Neuronal stem cell (in vitro differentiated cells): ENCODE results near the gene TACC3.
A peak's percentile ranks its signal among the peaks of the same experiment; 100 is the strongest.

Source experiments
- DNase-seq: peaks from one replicate; pipeline ENCODE4 v3.0.0-alpha.2; 2013; ENCODE audit warnings: low spot score
- H2AFZ ChIP-seq: one replicate; pipeline ENCODE4 v1.6.1; 2013; ENCODE audit warnings: mild to moderate bottlenecking, low read length, inconsistent platforms
- H2AK5ac ChIP-seq: 2 replicates; pipeline ENCODE4 v1.6.1; 2013; ENCODE audit warnings: low read depth, mild to moderate bottlenecking, inconsistent platforms, low read length, moderate library complexity, mixed read lengths
- H2BK120ac ChIP-seq: 2 replicates; pipeline ENCODE4 v1.6.1; 2013; ENCODE audit warnings: low read depth, mild to moderate bottlenecking, inconsistent platforms, low read length, moderate library complexity, mixed read lengths
- H2BK12ac ChIP-seq: one replicate; pipeline ENCODE4 v1.6.1; 2013; ENCODE audit warnings: low read length, inconsistent platforms
- H2BK15ac ChIP-seq: 2 replicates; pipeline ENCODE4 v1.6.1; 2013; ENCODE audit warnings: mild to moderate bottlenecking, low read length, inconsistent platforms, mixed read lengths
- H2BK5ac ChIP-seq: one replicate; pipeline ENCODE4 v1.6.1; 2013; ENCODE audit warnings: inconsistent platforms, mild to moderate bottlenecking, low read length, moderate library complexity
- H3K14ac ChIP-seq: one replicate; pipeline ENCODE4 v1.6.1; 2013; ENCODE audit warnings: low read length, inconsistent platforms
- H3K18ac ChIP-seq: 2 replicates; pipeline ENCODE4 v1.6.1; 2013; ENCODE audit warnings: low read length, inconsistent platforms
- H3K23ac ChIP-seq: 2 replicates; pipeline ENCODE4 v1.6.1; 2013; ENCODE audit warnings: low read depth, mild to moderate bottlenecking, mixed read lengths, low read length, inconsistent platforms; ENCODE audit not compliant: poor library complexity
- H3K27ac ChIP-seq: replicated peaks from 3 replicates; pipeline ENCODE4 v1.5.1; 2013; ENCODE audit warnings: low read length, inconsistent platforms
- H3K27me3 ChIP-seq, 3 experiments: 2 replicates each; pipeline ENCODE4 v1.6.1; 2013; ENCODE audit warnings: low read length in 3 of 3, mild to moderate bottlenecking in 2 of 3, inconsistent platforms in 1 of 3, low read depth in 1 of 3, mixed read lengths in 1 of 3, moderate library complexity in 1 of 3; ENCODE audit not compliant: control insufficient read depth in 3 of 3, insufficient read depth in 3 of 3
- H3K36me3 ChIP-seq, 2 donors: replicated peaks in 1 of 2; 2 replicates each; pipeline ENCODE4 v1.6.1; 2013; ENCODE audit warnings: low read length in 2 of 2; ENCODE audit not compliant: control insufficient read depth in 2 of 2, insufficient read depth in 2 of 2
- H3K4ac ChIP-seq: 2 replicates; pipeline ENCODE4 v1.6.1; 2013; ENCODE audit warnings: inconsistent platforms, mild to moderate bottlenecking, low read length, moderate library complexity
- H3K4me1 ChIP-seq, 2 donors: 1 replicate in 1 of 2; 2 replicates in 1 of 2; pipeline ENCODE4 v1.6.1; 2013; ENCODE audit warnings: low read length in 2 of 2, low read depth in 1 of 2; ENCODE audit not compliant: control insufficient read depth in 2 of 2, insufficient read depth in 1 of 2
- H3K4me2 ChIP-seq: one replicate; pipeline ENCODE4 v1.6.1; 2013; ENCODE audit warnings: mild to moderate bottlenecking, low read length, inconsistent platforms; ENCODE audit not compliant: insufficient read depth, poor library complexity, severe bottlenecking
- H3K4me3 ChIP-seq, 2 donors: 2 replicates each; pipeline ENCODE4 v1.5.1; 2013; ENCODE audit warnings: low read length in 2 of 2, mild to moderate bottlenecking in 2 of 2, inconsistent platforms in 1 of 2, moderate library complexity in 1 of 2
- H3K79me1 ChIP-seq: one replicate; pipeline ENCODE4 v1.6.1; 2013; ENCODE audit warnings: low read depth, mild to moderate bottlenecking, inconsistent platforms, low read length, moderate library complexity
- H3K9ac ChIP-seq: one replicate; pipeline ENCODE4 v1.6.1; 2013; ENCODE audit warnings: mild to moderate bottlenecking, low read depth, low read length, inconsistent platforms; ENCODE audit not compliant: poor library complexity
- H3K9me3 ChIP-seq, 2 donors: replicated peaks in 1 of 2; 2 replicates each; pipeline versions ENCODE3 to v1.6.1; 2013; ENCODE audit warnings: low read length in 2 of 2, mild to moderate bottlenecking in 2 of 2, inconsistent platforms in 1 of 2, low read depth in 1 of 2, mixed read lengths in 1 of 2, moderate library complexity in 1 of 2; ENCODE audit not compliant: control insufficient read depth in 2 of 2, insufficient read depth in 1 of 2
- H4K8ac ChIP-seq: one replicate; pipeline ENCODE4 v1.6.1; 2013; ENCODE audit warnings: low read depth, mild to moderate bottlenecking, inconsistent platforms, low read length, moderate library complexity
- H4K91ac ChIP-seq: one replicate; pipeline ENCODE4 v1.6.1; 2013; ENCODE audit warnings: low read length, low read depth, mild to moderate bottlenecking, inconsistent platforms; ENCODE audit not compliant: poor library complexity
- WGBS, 2 donors: extraction: QIAGEN DNeasy Blood & Tissue Kit; methylation state at CpG; one replicate each; pipeline ENCODE4 v1.1.7; 2013; ENCODE audit warnings: missing lambda C conversion rate in 2 of 2, mixed read lengths in 1 of 2; ENCODE audit not compliant: insufficient read length in 2 of 2, insufficient replicate concordance in 1 of 2; ENCODE audit errors: extremely low coverage in 2 of 2; 5-methylcytosine and 5-hydroxymethylcytosine counted together

Gene TACC3

DNA sequence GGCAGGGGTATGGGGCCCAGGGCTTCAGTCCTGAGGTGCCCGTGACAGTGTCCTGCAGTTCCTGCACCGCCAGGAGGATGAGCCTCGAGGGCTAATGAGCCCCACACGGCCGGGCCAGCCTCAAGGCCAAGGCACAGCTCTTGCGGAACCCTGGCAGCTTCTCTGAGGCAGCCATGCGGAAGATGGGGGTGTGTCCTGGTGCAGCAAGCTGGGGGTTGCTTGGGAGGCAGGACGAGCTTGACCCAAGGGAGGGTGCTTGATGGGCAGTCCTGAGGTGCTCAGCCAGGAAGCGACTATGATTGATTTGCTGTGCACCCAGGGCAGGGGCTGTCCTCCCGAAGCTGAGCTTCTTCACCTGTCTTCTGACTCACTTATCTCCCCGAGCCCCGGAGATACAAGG lies 62.6 kb downstream of the TACC3 start:
- WGBS, 2 donors: no CpG with 5 or more reads among the region's 12 CpGs
- Histone ChIP-seq H3K18ac (no peak overlapping the region), H4K8ac (no peak overlapping the region), H3K4me2 (no peak overlapping the region), H3K9me3 (no peaks in the 10 kb centered on the region), H3K4ac (no peak overlapping the region), H3K4me3 (no peak overlapping the region), H3K27me3 (peaks cover 0 to 17% (median 0%) of the 10 kb centered on the region in 3 experiments), H2BK12ac (peak overlapping the region; percentile 67), H2BK120ac (no peak overlapping the region), H4K91ac (no peak overlapping the region), H3K9ac (peak overlapping the region; percentile 7), H2AFZ (no peak overlapping the region), H2AK5ac (peak overlapping the region; percentile 99), H3K14ac (no peak overlapping the region), H3K79me1 (peaks cover 2% of the 10 kb centered on the region), H2BK15ac (peak overlapping the region; percentile 68), H2BK5ac (no peak overlapping the region), H3K4me1 (peaks cover 12 to 50% of the 10 kb centered on the region in 2 donors), H3K36me3 (no peaks in the 10 kb centered on the region), H3K27ac (no peak overlapping the region), H3K23ac (no peak overlapping the region)
- DNase-seq: no peak

- peak overlapping the region; percentile 73 for H3K23ac ChIP-seq
- H3K36me3 ChIP-seq: no peaks in the 10 kb centered on the region
- H3K18ac ChIP-seq: peak overlapping the region; percentile 92
- peak overlapping the region; percentile 28 for H3K14ac ChIP-seq
- H2BK15ac ChIP-seq: peak overlapping the region; percentile 99
- H2BK12ac ChIP-seq: peak overlapping the region; percentile 47
- H2BK5ac ChIP-seq: peak overlapping the region; percentile 9
- no peak for DNase-seq
- H3K9ac ChIP-seq: peak overlapping the region; percentile 7
- WGBS, 2 donors: no CpG with 5 or more reads among the region's 10 CpGs
- H2AK5ac ChIP-seq: peak overlapping the region; percentile 99
- no peak overlapping the region for H2AFZ ChIP-seq
- H3K27me3 ChIP-seq: peaks cover 0 to 21% (median 0%) of the 10 kb centered on the region in 3 experiments
- H4K91ac ChIP-seq: no peak overlapping the region
- no peak overlapping the region for H3K4ac ChIP-seq
- no peak overlapping the region for H3K27ac ChIP-seq
- H3K4me2 ChIP-seq: no peak overlapping the region
- H3K9me3 ChIP-seq: peaks cover 0 to 1% of the 10 kb centered on the region in 2 donors
- H2BK120ac ChIP-seq: no peak overlapping the region
- H3K79me1 ChIP-seq: peaks cover 2% of the 10 kb centered on the region
- no peak overlapping the region for H3K4me3 ChIP-seq
- H3K4me1 ChIP-seq: peaks cover 10 to 46% of the 10 kb centered on the region in 2 donors
- no peak overlapping the region for H4K8ac ChIP-seq
Measured at GRCh38 chr4:1784395-1784788, 63.1 kb downstream of the TACC3 start.

DNA sequence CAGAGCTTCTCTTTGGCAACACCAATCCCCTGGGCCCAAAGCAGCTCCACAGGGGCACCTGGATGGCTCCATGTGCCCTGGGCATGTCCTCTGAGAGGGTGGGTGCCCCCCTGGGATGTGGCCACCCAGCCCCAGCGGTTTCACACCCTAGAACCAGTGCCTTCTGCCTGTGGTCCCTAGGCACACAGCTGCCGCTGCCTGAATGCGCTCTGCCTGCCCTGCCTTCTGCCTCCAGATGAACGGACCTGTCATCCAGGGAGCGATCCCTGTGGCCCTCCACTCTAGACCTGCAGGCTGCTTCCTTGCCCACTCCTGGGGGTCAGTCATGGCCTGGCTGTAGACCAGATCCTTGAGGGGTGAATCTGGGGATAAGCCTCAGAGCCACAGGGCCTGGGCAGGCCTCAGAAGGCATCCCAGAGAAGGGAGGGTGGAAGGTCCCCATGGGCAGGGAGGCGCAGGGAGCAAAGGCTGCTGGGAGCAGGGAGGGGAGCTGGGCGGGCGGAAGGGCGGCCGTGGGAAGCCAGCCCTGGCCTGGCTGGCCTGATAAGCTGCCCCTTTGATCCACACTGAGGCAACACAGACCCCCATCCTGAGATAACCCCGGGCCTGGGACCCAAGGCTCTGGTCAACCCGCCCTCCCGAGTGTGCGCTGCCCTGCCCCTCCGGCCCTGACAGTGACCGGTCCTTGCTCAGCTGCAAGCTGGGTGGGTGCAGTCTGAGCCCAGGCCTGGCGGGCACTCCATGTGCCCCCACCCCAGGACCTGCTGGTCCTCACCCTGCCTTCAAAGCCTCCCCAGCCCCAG lies 63.7 kb downstream of the TACC3 start:
- Histone ChIP-seq H4K8ac (peak overlapping the region; percentile 23), H3K14ac (peak overlapping the region; percentile 94), H3K4me1 (peaks cover 7 to 40% of the 10 kb centered on the region in 2 donors), H3K4me2 (no peak overlapping the region), H3K9ac (peak overlapping the region; percentile 60), H2AK5ac (peak overlapping the region; percentile 99), H4K91ac (no peak overlapping the region), H3K23ac (peak overlapping the region; percentile 73), H3K36me3 (no peaks in the 10 kb centered on the region), H2BK12ac (peak overlapping the region; percentile 47), H3K9me3 (peaks cover 0 to 1% of the 10 kb centered on the region in 2 donors), H2BK120ac (no peak overlapping the region), H3K4me3 (no peak overlapping the region), H2BK5ac (peak overlapping the region; percentile 9), H3K18ac (peak overlapping the region; percentile 92), H2AFZ (peak overlapping the region; percentile 92), H3K27ac (no peak overlapping the region), H3K4ac (peak overlapping the region; percentile 26), H3K79me1 (peaks cover 2% of the 10 kb centered on the region), H3K27me3 (peaks cover 0 to 27% (median 0%) of the 10 kb centered on the region in 3 experiments), H2BK15ac (peak overlapping the region; percentile 99)
- DNase-seq: no peak
- WGBS, 2 donors: no CpG with 5 or more reads among the region's 17 CpGs

- no peak overlapping the region for H3K4ac ChIP-seq
- no peak overlapping the region for H3K4me2 ChIP-seq
Measured at GRCh38 chr4:1785592-1785991, 64.3 kb downstream of the TACC3 start.

More at GRCh38 chr4:1785592-1785991, 64.3 kb downstream of the TACC3 start:
- Histone ChIP-seq H3K9ac (peak overlapping the region; percentile 60), H3K4me1 (peaks cover 7 to 36% of the 10 kb centered on the region in 2 donors), H3K9me3 (peaks cover 0 to 1% of the 10 kb centered on the region in 2 donors), H2AK5ac (peak overlapping the region; percentile 99), H3K79me1 (peaks cover 2% of the 10 kb centered on the region), H2BK12ac (peak overlapping the region; percentile 58), H2BK5ac (peak overlapping the region; percentile 9), H3K36me3 (no peaks in the 10 kb centered on the region), H3K23ac (peak overlapping the region; percentile 73), H3K4me3 (no peak overlapping the region), H3K27me3 (peaks cover 0 to 33% (median 0%) of the 10 kb centered on the region in 3 experiments), H4K91ac (no peak overlapping the region), H3K18ac (peak overlapping the region; percentile 92), H2AFZ (peak overlapping the region; percentile 92), H4K8ac (no peak overlapping the region), H2BK120ac (no peak overlapping the region), H3K27ac (no peak overlapping the region), H2BK15ac (peak overlapping the region; percentile 99), H3K14ac (peak overlapping the region; percentile 94)
- no CpG with 5 or more reads among the region's 11 CpGs for WGBS, 2 donors
- DNase-seq: no peak
